Prostate gland (tissue), 2 donors: ENCODE results near the gene EIF1B. TPM values are rescaled to one million over a fixed set of nuclear protein-coding genes. Genes with fewer than 3 reads are reported as not detected.

Experiments used
- DNase-seq: peaks from one replicate; pipeline ENCODE4 v3.0.0-alpha.2; 2019; ENCODE audit warnings: low spot score
- H3K27ac ChIP-seq, 2 donors: fragments of 200-600 bp; sonication (generic); 2 replicates each; pipeline ENCODE4 v1.5.1; 2017 to 2019
- H3K27me3 ChIP-seq: fragments of 200-600 bp; sonication (generic); replicated peaks from 2 replicates; pipeline ENCODE4 v1.5.1; 2019; ENCODE audit not compliant: insufficient read depth
- H3K36me3 ChIP-seq, 2 donors: fragments of 200-600 bp; sonication (generic); 1 replicate in 1 of 2; 2 replicates in 1 of 2; pipeline versions ENCODE4 v1.5.1 to v1.8.1; 2017 to 2019
- H3K4me1 ChIP-seq: fragments of 200-600 bp; sonication (generic); replicated peaks from 2 replicates; pipeline ENCODE4 v1.5.1; 2019
- H3K4me3 ChIP-seq, 2 donors: fragments of 200-600 bp; sonication (generic); 2 replicates each; pipeline ENCODE4 v1.5.1; 2017 to 2019
- H3K9me3 ChIP-seq: fragments of 200-600 bp; sonication (generic); 2 replicates; pipeline ENCODE4 v1.5.1; 2017
- CTCF ChIP-seq, 4 experiments: fragments of 200-600 bp in 2 of 4; fragments of 450-650 bp in 2 of 4; sonication (generic) in 2 of 4; IDR thresholded peaks; 1 replicate in 3 of 4; 2 replicates in 1 of 4; pipeline ENCODE4 v1.5.1; 2016 to 2019; ENCODE audit warnings: antibody characterized with exemption in 4 of 4, mild to moderate bottlenecking in 2 of 4, moderate library complexity in 2 of 4
- POLR2A ChIP-seq: fragments of 450-650 bp; IDR thresholded peaks from one replicate; pipeline ENCODE4 v1.6.1; 2016; ENCODE audit warnings: antibody characterized with exemption, mild to moderate bottlenecking
- POLR2AphosphoS5 ChIP-seq: sonication (generic); formaldehyde crosslinking; IDR thresholded peaks from one replicate; pipeline ENCODE4 v1.6.1; 2017; ENCODE audit warnings: antibody characterized with exemption
- WGBS: methylation state at CpG from one replicate; pipeline ENCODE4 v1.1.5; 2018; 5-methylcytosine and 5-hydroxymethylcytosine counted together
- intact Hi-C: fragments of 100-400 bp; cut with DNase I; formaldehyde crosslinking; loops from one replicate; pipeline ENCODE4 v1.14.2; 2022
- total RNA-seq, 2 donors: library from RNA; depleted of rRNA; stranded (reverse); fragments of >200 nt; gene quantifications; one replicate each; pipeline ENCODE4 v1.1.0, GENCODE V29; 2016

The EIF1B gene
- total RNA-seq, 2 donors from 2014 or later = 26.5 to 29.4 TPM

DNA sequence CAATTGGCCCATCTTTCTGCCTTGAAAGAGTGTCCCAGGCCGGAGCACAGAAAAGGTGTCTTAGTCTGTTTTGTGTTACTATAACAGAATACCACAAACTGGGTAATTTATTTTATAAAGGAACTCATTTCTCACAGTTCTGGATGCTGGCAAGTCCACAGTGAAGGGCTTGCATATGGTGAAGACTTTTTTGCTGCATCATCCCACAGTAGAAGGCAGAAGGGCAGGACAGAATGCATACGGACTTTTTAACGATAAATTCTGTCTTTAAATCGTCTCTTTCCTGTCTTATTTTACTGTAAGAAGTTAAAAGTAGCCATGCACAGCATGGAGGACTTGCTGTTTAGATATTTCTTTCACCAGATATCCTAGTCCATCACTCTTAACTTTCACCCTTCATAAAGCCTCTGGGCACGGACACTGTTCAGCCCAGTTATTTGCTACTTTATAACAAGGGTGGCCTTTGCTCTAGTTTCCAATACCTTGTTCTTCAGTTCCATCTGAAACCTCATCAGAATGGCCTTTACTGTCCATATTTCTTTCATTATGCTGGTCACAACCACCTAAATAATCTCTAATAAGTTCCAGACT is 10.3 kb upstream of the EIF1B start:
- Histone ChIP-seq H3K4me1 (no peaks in the 10 kb centered on the region), H3K27ac (no peak overlapping the region), H3K36me3 (no peaks in the 10 kb centered on the region), H3K4me3 (no peak overlapping the region), H3K9me3 (no peaks in the 10 kb centered on the region), H3K27me3 (no peaks in the 10 kb centered on the region)
- TF ChIP-seq CTCF (IDR thresholded peaks at IDR 0.05) (no peak), POLR2AphosphoS5 (no peak), POLR2A (no peak)
- intact Hi-C loops = no loop called here
- 85% methylated on average over 5 of the region's 5 CpGs for WGBS
- DNase-seq = no peak

GRCh38 chr3:40299721-40300335 is 9.7 kb upstream of the EIF1B start:
- intact Hi-C loops = no loop called here
- H3K4me1 ChIP-seq = no peaks in the 10 kb centered on the region
- TF ChIP-seq POLR2A (no peak), CTCF (IDR thresholded peaks at IDR 0.05) (no peak), POLR2AphosphoS5 (no peak)
- H3K9me3 ChIP-seq = no peaks in the 10 kb centered on the region
- H3K27me3 ChIP-seq = no peaks in the 10 kb centered on the region
- H3K27ac ChIP-seq = no peak overlapping the region
- H3K36me3 ChIP-seq = no peaks in the 10 kb centered on the region
- 81% methylated on average over 3 of the region's 3 CpGs for WGBS
- no peak for DNase-seq
- no peak overlapping the region for H3K4me3 ChIP-seq

- no peaks in the 10 kb centered on the region for H3K36me3 ChIP-seq
- intact Hi-C loops = no loop called here
- no peaks in the 10 kb centered on the region for H3K27me3 ChIP-seq
- H3K9me3 ChIP-seq = no peaks in the 10 kb centered on the region
- H3K4me1 ChIP-seq = no peaks in the 10 kb centered on the region
- no peak overlapping the region for H3K4me3 ChIP-seq
- no peak for TF ChIP-seq POLR2AphosphoS5
- H3K27ac ChIP-seq = no peak overlapping the region
- WGBS = 100% methylated on average over 1 of the region's 1 CpG
- DNase-seq = no peak
Observed at GRCh38 chr3:40302784-40303183, 6.7 kb upstream of the EIF1B start.

DNA sequence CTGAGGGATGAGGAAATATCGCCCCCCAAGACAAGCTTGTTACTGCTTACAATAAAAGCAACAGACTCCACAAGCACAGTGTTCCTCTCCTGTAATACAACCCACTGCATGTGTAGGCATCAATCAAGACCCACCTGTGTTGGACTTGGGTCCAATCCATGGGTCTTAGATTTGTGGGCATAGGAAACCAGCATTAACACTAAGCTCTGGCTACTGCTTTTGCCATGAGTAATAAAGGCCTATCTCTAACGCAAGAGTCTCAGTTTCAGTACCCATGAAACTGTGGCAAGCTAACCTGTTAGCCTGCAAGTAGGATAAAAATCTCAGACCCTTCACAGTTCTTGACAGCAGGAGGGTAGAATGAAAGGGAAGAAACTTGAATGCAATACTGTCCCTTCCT is 5.2 kb upstream of the EIF1B start:
- TF ChIP-seq POLR2A (no peak), CTCF (IDR thresholded peaks at IDR 0.05) (no peak), POLR2AphosphoS5 (no peak)
- H3K9me3 ChIP-seq = no peaks in the 10 kb centered on the region
- H3K4me1 ChIP-seq = no peaks in the 10 kb centered on the region
- 87% methylated on average over 2 of the region's 2 CpGs for WGBS
- no peak overlapping the region for H3K4me3 ChIP-seq
- intact Hi-C loops = no loop called here
- no peaks in the 10 kb centered on the region for H3K27me3 ChIP-seq
- no peaks in the 10 kb centered on the region for H3K36me3 ChIP-seq
- no peak for DNase-seq
- H3K27ac ChIP-seq = no peak overlapping the region

DNA sequence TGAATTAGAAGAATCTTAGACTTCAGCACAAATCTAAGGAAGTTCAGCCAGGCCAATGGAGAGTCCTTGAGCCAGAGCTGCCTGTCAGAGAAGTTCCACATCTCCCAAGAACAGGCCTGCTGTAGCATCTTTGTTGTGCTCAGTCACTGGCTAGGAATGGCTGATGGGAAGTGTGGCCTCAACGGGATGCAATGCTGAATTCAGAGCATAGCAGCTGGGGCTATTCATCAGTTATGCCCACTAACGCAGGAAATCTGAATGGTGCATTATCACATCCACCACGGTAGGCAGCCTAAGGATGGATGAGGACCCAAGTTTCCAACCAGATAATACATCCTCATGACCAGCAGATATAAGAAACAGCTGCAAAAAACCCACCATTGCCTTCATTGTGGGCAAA is 3.2 kb upstream of the EIF1B start:
- no peak for DNase-seq
- Histone ChIP-seq H3K36me3 (no peaks in the 10 kb centered on the region), H3K4me1 (peaks cover 3% of the 10 kb centered on the region), H3K27me3 (no peaks in the 10 kb centered on the region), H3K9me3 (no peaks in the 10 kb centered on the region), H3K27ac (no peak overlapping the region), H3K4me3 (no peak overlapping the region)
- 97% methylated on average over 3 of the region's 3 CpGs for WGBS
- TF ChIP-seq POLR2A = no peak
- no peak for TF ChIP-seq CTCF (IDR thresholded peaks at IDR 0.05)
- no peak for TF ChIP-seq POLR2AphosphoS5
- intact Hi-C loops = loop anchor here (5.0 kb wide), 1 partner anchor 899 kb away; the partner anchor contains the start of gene RPSA
